ENCODE data around the gene SVOPL. TPM values are rescaled to one million over a fixed set of nuclear protein-coding genes. Genes with fewer than 3 reads are reported as not detected.

SVOPL gene
- under 1 TPM; 0.58 to 0.62 TPM for total RNA-seq

GRCh38 chr7:138700857-138701536, at the start of gene SVOPL:
Gene SVOPL (minus strand): TSS chr7:138701362. CDS start chr7:138679045, 22,317 bp downstream.
- DNase-seq: no peak
- Histone ChIP-seq H3K4me3 (no peak within 1 kb of the TSS), H3K9ac (ENCODE audit: low read depth in 2 of 2, low read length in 2 of 2) (no peak within 1 kb of the TSS), H3K4me1 (no peaks in the 10 kb centered on the region), H3K9me3 (no peaks in the 10 kb centered on the region), H3K27me3 (no peaks in the 10 kb centered on the region), H3K27ac (no peak within 1 kb of the TSS), H3K36me3 (no peaks in the 10 kb centered on the region)
- TF ChIP-seq CTCF (IDR thresholded peaks at IDR 0.05): no peak
- intact Hi-C loops (cut with DNase I): no loop called here

GRCh38 chr7:138750473-138750872, 49.3 kb upstream of the SVOPL start:
- Histone ChIP-seq H3K27me3 (no peaks in the 10 kb centered on the region), H3K36me3 (no peaks in the 10 kb centered on the region), H3K27ac (no peak overlapping the region), H3K9me3 (no peaks in the 10 kb centered on the region), H3K4me1 (no peaks in the 10 kb centered on the region), H3K4me3 (no peak overlapping the region), H3K9ac (ENCODE audit: low read depth in 2 of 2, low read length in 2 of 2) (no peak overlapping the region)
- no peak for TF ChIP-seq CTCF (IDR thresholded peaks at IDR 0.05)
- intact Hi-C loops (cut with DNase I): no loop called here
- no peak for DNase-seq

GRCh38 chr7:138749960-138750359, 48.8 kb upstream of the SVOPL start:
- H3K4me1 ChIP-seq: no peaks in the 10 kb centered on the region
- H3K27me3 ChIP-seq: no peaks in the 10 kb centered on the region
- H3K9me3 ChIP-seq: no peaks in the 10 kb centered on the region
- no peak for TF ChIP-seq CTCF (IDR thresholded peaks at IDR 0.05)
- no peaks in the 10 kb centered on the region for H3K36me3 ChIP-seq
- H3K4me3 ChIP-seq: no peak overlapping the region
- intact Hi-C loops (cut with DNase I): loop anchor here (10.0 kb wide), 1 partner anchor 295 kb away; no protein-coding TSS in a partner anchor
- no peak overlapping the region for H3K9ac ChIP-seq (ENCODE audit: low read depth in 2 of 2, low read length in 2 of 2)
- DNase-seq: no peak
- H3K27ac ChIP-seq: no peak overlapping the region

- intact Hi-C loops (cut with DNase I): loop anchor here (10.0 kb wide), 1 partner anchor 294 kb away; no protein-coding TSS in a partner anchor
- no peak overlapping the region for H3K4me3 ChIP-seq
- H3K9ac ChIP-seq (ENCODE audit: low read depth in 2 of 2, low read length in 2 of 2): no peak overlapping the region
- no peaks in the 10 kb centered on the region for H3K4me1 ChIP-seq
- TF ChIP-seq CTCF (IDR thresholded peaks at IDR 0.05): no peak
- no peaks in the 10 kb centered on the region for H3K36me3 ChIP-seq
- no peak for DNase-seq
- H3K27me3 ChIP-seq: no peaks in the 10 kb centered on the region
- no peaks in the 10 kb centered on the region for H3K9me3 ChIP-seq
- H3K27ac ChIP-seq: no peak overlapping the region
Measured at GRCh38 chr7:138748666-138749065, 47.5 kb upstream of the SVOPL start.

GRCh38 chr7:138746073-138746472, 44.9 kb upstream of the SVOPL start:
- intact Hi-C loops (cut with DNase I): loop anchor here (10.0 kb wide), 1 partner anchor 291 kb away; no protein-coding TSS in a partner anchor
- H3K9ac ChIP-seq (ENCODE audit: low read depth in 2 of 2, low read length in 2 of 2): no peak overlapping the region
- no peak overlapping the region for H3K27ac ChIP-seq
- no peaks in the 10 kb centered on the region for H3K9me3 ChIP-seq
- H3K4me3 ChIP-seq: no peak overlapping the region
- no peak for DNase-seq
- no peaks in the 10 kb centered on the region for H3K27me3 ChIP-seq
- no peaks in the 10 kb centered on the region for H3K4me1 ChIP-seq
- no peak for TF ChIP-seq CTCF (IDR thresholded peaks at IDR 0.05)
- H3K36me3 ChIP-seq: no peaks in the 10 kb centered on the region

Data from colonic mucosa (tissue), 4 donors.